DND-41 (cell line): Measurements from ENCODE around the gene DPY19L1.

Experiments used
- ATAC-seq: fragments of 200-7000 bp; cut with Tn5 transposase; 3 replicates; pipeline ENCODE4 v1.9.1; 2021; ENCODE audit warnings: low read depth; ENCODE audit not compliant: insufficient read depth
- DNase-seq: peaks from one replicate; pipeline ENCODE4 v3.0.0-alpha.2; 2020
- H2AFZ ChIP-seq: 2 replicates; pipeline ENCODE4 v1.6.0; 2012; ENCODE audit warnings: low read depth, low read length
- H3K27ac ChIP-seq: 2 replicates; pipeline ENCODE4 v1.5.1; 2012; ENCODE audit warnings: low read length, inconsistent platforms
- H3K27me3 ChIP-seq: fragments of 200-600 bp; sonication (generic); 2 replicates; pipeline ENCODE4 v1.6.0; 2012; ENCODE audit warnings: low read length, mild to moderate bottlenecking, inconsistent platforms; ENCODE audit not compliant: insufficient read depth, poor library complexity
- H3K36me3 ChIP-seq: 2 replicates; pipeline ENCODE4 v1.5.1; 2012; ENCODE audit warnings: low read length, inconsistent platforms; ENCODE audit not compliant: insufficient read depth
- H3K4me1 ChIP-seq: 2 replicates; pipeline ENCODE4 v1.5.1; 2012; ENCODE audit warnings: mild to moderate bottlenecking, low read length; ENCODE audit not compliant: insufficient read depth
- H3K4me2 ChIP-seq: 2 replicates; pipeline ENCODE4 v1.6.0; 2012; ENCODE audit warnings: mild to moderate bottlenecking, moderate library complexity, low read length, inconsistent platforms; ENCODE audit not compliant: insufficient read depth
- H3K4me3 ChIP-seq, 2 experiments: fragments of 200-600 bp in 1 of 2; shearing (Covaris generic) in 1 of 2; 2 replicates each; pipeline ENCODE4 v1.5.1; 2012 to 2016; ENCODE audit warnings: inconsistent platforms in 2 of 2, low read length in 2 of 2, mild to moderate bottlenecking in 2 of 2, low read depth in 1 of 2, moderate library complexity in 1 of 2
- H3K79me2 ChIP-seq: 2 replicates; pipeline ENCODE4 v1.6.0; 2012; ENCODE audit warnings: low read length, inconsistent platforms; ENCODE audit not compliant: insufficient read depth
- H3K9ac ChIP-seq: 2 replicates; pipeline ENCODE4 v1.6.0; 2012; ENCODE audit warnings: low read depth, mild to moderate bottlenecking, inconsistent platforms, low read length, moderate library complexity
- H3K9me3 ChIP-seq: 2 replicates; pipeline ENCODE4 v1.5.1; 2012; ENCODE audit warnings: low read length, moderate library complexity, mild to moderate bottlenecking, inconsistent platforms; ENCODE audit not compliant: insufficient read depth, severe bottlenecking
- H4K20me1 ChIP-seq: 2 replicates; pipeline ENCODE4 v1.6.0; 2012; ENCODE audit warnings: low read length; ENCODE audit not compliant: insufficient read depth
- EZH2 ChIP-seq: IDR thresholded peaks from 3 replicates; pipeline ENCODE4 v1.6.1; 2012; ENCODE audit warnings: borderline replicate concordance, low read depth, mild to moderate bottlenecking, moderate library complexity, low read length, inconsistent platforms; ENCODE audit not compliant: severe bottlenecking
- TF ChIP-seq, protein P1 (sequence below): IDR thresholded peaks from 2 replicates; pipeline ENCODE4 v1.5.1; 2012; ENCODE audit warnings: borderline replicate concordance, low read length, moderate library complexity, mild to moderate bottlenecking; ENCODE audit not compliant: poor library complexity, severe bottlenecking; ENCODE audit errors: extremely low read depth

DPY19L1 gene

DNA sequence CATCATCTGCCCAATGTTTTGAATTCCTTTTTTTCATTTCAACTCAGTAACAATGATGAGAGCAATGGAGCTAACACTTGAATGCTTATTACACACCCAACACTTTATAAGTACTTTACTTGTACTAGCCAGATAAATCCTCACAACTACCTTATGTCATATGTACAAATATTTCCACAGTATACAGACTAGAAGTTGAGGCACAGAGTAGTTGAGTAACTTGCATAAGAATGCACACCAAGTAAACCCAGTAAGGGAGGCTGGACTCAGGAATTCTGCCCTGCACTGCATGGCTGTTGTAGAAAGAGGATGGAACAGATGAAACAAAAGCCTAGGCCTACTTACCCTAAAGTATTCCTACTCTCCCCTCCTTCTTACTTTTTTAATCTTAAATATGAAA lies 15.8 kb downstream of the DPY19L1 start:
- no peak for ATAC-seq
- H3K79me2 ChIP-seq, result no peaks in the 10 kb centered on the region
- no peaks in the 10 kb centered on the region; the same call in 1 of the 2 replicates for H3K36me3 ChIP-seq
- H3K9me3 ChIP-seq, result no peaks in the 10 kb centered on the region
- H3K4me1 ChIP-seq, result no peaks in the 10 kb centered on the region
- H3K27me3 ChIP-seq, result no peaks in the 10 kb centered on the region
- DNase-seq, result no peak
- H3K4me2 ChIP-seq, result no peak overlapping the region
- no peaks in the 10 kb centered on the region; the same call in 1 of the 2 replicates for H4K20me1 ChIP-seq
- H3K9ac ChIP-seq, result no peak overlapping the region
- H3K27ac ChIP-seq, result no peak overlapping the region
- no peak overlapping the region for H2AFZ ChIP-seq
- no peak overlapping the region for H3K4me3 ChIP-seq
- TF ChIP-seq EZH2, result no peak
- TF ChIP-seq, protein P1, sequence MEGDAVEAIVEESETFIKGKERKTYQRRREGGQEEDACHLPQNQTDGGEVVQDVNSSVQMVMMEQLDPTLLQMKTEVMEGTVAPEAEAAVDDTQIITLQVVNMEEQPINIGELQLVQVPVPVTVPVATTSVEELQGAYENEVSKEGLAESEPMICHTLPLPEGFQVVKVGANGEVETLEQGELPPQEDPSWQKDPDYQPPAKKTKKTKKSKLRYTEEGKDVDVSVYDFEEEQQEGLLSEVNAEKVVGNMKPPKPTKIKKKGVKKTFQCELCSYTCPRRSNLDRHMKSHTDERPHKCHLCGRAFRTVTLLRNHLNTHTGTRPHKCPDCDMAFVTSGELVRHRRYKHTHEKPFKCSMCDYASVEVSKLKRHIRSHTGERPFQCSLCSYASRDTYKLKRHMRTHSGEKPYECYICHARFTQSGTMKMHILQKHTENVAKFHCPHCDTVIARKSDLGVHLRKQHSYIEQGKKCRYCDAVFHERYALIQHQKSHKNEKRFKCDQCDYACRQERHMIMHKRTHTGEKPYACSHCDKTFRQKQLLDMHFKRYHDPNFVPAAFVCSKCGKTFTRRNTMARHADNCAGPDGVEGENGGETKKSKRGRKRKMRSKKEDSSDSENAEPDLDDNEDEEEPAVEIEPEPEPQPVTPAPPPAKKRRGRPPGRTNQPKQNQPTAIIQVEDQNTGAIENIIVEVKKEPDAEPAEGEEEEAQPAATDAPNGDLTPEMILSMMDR, result no peak

DNA sequence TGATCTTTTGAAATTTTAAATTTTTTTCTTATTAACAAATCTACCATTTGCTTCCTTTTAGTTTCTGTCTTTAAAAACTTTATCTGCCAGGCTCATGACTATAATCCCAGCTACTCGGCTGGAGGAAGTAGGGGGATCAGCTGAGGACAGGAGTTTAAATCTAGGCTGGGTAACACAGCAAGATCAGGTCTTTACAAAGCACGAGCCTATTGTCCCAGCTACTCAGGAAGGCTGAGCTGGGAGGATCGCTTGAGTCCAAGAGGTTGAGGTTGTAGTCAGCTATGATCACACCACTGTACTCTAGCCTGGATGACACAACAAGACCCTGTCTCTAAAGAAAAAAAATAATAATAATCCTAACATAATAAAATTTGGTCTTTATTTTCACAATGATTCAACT lies 17.5 kb downstream of the DPY19L1 start:
- DNase-seq, result no peak
- no peak overlapping the region for H3K27ac ChIP-seq
- no peak overlapping the region for H3K4me3 ChIP-seq
- no peaks in the 10 kb centered on the region; the same call in 1 of the 2 replicates for H3K36me3 ChIP-seq
- H4K20me1 ChIP-seq, result no peaks in the 10 kb centered on the region; the same call in 1 of the 2 replicates
- ATAC-seq, result no peak
- no peak overlapping the region for H3K4me2 ChIP-seq
- no peaks in the 10 kb centered on the region for H3K79me2 ChIP-seq
- no peak for TF ChIP-seq EZH2
- TF ChIP-seq, protein P1, result no peak
- H2AFZ ChIP-seq, result no peak overlapping the region
- no peak overlapping the region for H3K9ac ChIP-seq
- H3K9me3 ChIP-seq, result no peaks in the 10 kb centered on the region
- no peaks in the 10 kb centered on the region for H3K27me3 ChIP-seq
- no peaks in the 10 kb centered on the region for H3K4me1 ChIP-seq

DNA sequence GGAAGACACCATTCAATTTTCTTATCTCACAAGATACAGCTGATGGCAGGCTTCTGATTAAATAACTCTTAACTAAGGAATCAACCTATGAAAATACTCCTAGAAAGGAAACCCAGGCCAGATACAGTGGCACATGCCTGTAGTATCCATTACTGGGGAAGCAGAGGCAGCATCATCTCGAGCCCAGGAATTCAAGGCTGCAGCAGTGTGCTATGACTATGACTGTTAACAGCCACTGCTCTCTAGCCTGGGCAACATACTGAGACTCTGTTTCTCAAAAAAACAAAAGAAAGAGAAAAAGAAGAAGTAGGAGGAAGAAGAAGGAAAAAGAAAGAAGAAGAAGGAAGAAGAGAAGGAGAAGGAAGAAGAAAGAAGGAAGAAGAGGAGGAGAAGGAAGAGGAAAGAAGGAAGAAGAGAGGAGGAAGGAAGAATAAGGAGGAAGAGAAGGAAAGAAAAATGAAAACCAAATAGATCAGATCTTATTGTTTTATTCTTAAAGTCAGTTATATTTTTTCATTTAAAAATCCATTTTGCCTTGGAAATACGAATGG lies 18.0 kb downstream of the DPY19L1 start:
- H2AFZ ChIP-seq, result no peak overlapping the region
- H3K27me3 ChIP-seq, result no peaks in the 10 kb centered on the region
- ATAC-seq (no peak), DNase-seq (no peak)
- no peak overlapping the region for H3K4me3 ChIP-seq
- H3K79me2 ChIP-seq, result no peaks in the 10 kb centered on the region
- no peaks in the 10 kb centered on the region; the same call in 1 of the 2 replicates for H4K20me1 ChIP-seq
- no peaks in the 10 kb centered on the region; the same call in 1 of the 2 replicates for H3K36me3 ChIP-seq
- no peaks in the 10 kb centered on the region for H3K4me1 ChIP-seq
- no peak for TF ChIP-seq EZH2
- TF ChIP-seq, protein P1, result no peak
- H3K9me3 ChIP-seq, result no peaks in the 10 kb centered on the region
- no peak overlapping the region for H3K27ac ChIP-seq
- H3K9ac ChIP-seq, result no peak overlapping the region
- H3K4me2 ChIP-seq, result no peak overlapping the region
